Endothelial cell (in vitro differentiated cells): ENCODE measurements around the gene ABCC8. TPM values are rescaled to one million over a fixed set of nuclear protein-coding genes. Genes with fewer than 3 reads are reported as not detected.

Source experiments
- DNase-seq: peaks from one replicate; pipeline ENCODE4 v3.0.0; 2021; ENCODE audit warnings: low spot score
- H3K27ac Mint-ChIP-seq: one replicate; pipeline ENCODE4 v1.8.0; 2021; ENCODE audit warnings: mixed read lengths, inconsistent platforms; ENCODE audit not compliant: unreplicated experiment
- H3K27me3 Mint-ChIP-seq: one replicate; pipeline ENCODE4 v1.8.0; 2021; ENCODE audit warnings: mild to moderate bottlenecking, moderate library complexity, mixed read lengths, inconsistent platforms; ENCODE audit not compliant: unreplicated experiment
- H3K36me3 Mint-ChIP-seq: one replicate; pipeline ENCODE4 v1.8.0; 2021; ENCODE audit warnings: mild to moderate bottlenecking, low read depth, mixed read lengths, inconsistent platforms; ENCODE audit not compliant: unreplicated experiment
- H3K4me1 Mint-ChIP-seq: one replicate; pipeline ENCODE4 v1.8.0; 2021; ENCODE audit warnings: mild to moderate bottlenecking, mixed read lengths, inconsistent platforms; ENCODE audit not compliant: unreplicated experiment
- H3K4me3 Mint-ChIP-seq: one replicate; pipeline ENCODE4 v1.8.0; 2021; ENCODE audit warnings: mild to moderate bottlenecking, mixed read lengths, inconsistent platforms; ENCODE audit not compliant: unreplicated experiment
- H3K9me3 Mint-ChIP-seq: one replicate; pipeline ENCODE4 v1.8.0; 2021; ENCODE audit warnings: mixed read lengths, inconsistent platforms; ENCODE audit not compliant: unreplicated experiment
- CTCF ChIP-seq: fragments of 200-600 bp; sonication (generic); IDR thresholded peaks from one replicate; pipeline ENCODE4 v1.5.0; 2021; ENCODE audit warnings: antibody characterized with exemption; ENCODE audit not compliant: unreplicated experiment
- total RNA-seq: library from RNA; stranded (reverse); fragmentation: NEBNext Ultra II Directional; extraction: Animal tissue kit (Norgen Biotek cat#: 25700); gene quantifications from one replicate; pipeline ENCODE4 v1.2.1, GENCODE V29; 2021; ENCODE audit not compliant: unreplicated experiment

The ABCC8 gene
- total RNA-seq, 1 donor from 2014 or later, result not detected

- H3K27me3 Mint-ChIP-seq, result peaks cover 3% of the 10 kb centered on the region
- H3K36me3 Mint-ChIP-seq, result no peaks in the 10 kb centered on the region
- peaks cover under 1% of the 10 kb centered on the region for H3K4me1 Mint-ChIP-seq
- H3K4me3 Mint-ChIP-seq, result no peak overlapping the region
- TF ChIP-seq CTCF, result no peak
- H3K9me3 Mint-ChIP-seq, result no peaks in the 10 kb centered on the region
- DNase-seq, result no peak
- no peak overlapping the region for H3K27ac Mint-ChIP-seq
Measured at GRCh38 chr11:17517186-17517585, 40.5 kb upstream of the ABCC8 start.

GRCh38 chr11:17516551-17517150, 40.0 kb upstream of the ABCC8 start:
- Mint-ChIP-seq H3K9me3 (no peaks in the 10 kb centered on the region), H3K4me1 (peaks cover 4% of the 10 kb centered on the region), H3K27me3 (peaks cover 5% of the 10 kb centered on the region), H3K4me3 (no peak overlapping the region), H3K36me3 (no peaks in the 10 kb centered on the region), H3K27ac (no peak overlapping the region)
- no peak for DNase-seq
- no peak for TF ChIP-seq CTCF

- Mint-ChIP-seq H3K27ac (no peak overlapping the region), H3K27me3 (peaks cover 5% of the 10 kb centered on the region), H3K9me3 (no peaks in the 10 kb centered on the region), H3K36me3 (no peaks in the 10 kb centered on the region), H3K4me1 (peaks cover 4% of the 10 kb centered on the region), H3K4me3 (no peak overlapping the region)
- no peak for DNase-seq
- TF ChIP-seq CTCF, result no peak
Measured at GRCh38 chr11:17515443-17516176, 39.0 kb upstream of the ABCC8 start.

GRCh38 chr11:17514476-17514875, 37.8 kb upstream of the ABCC8 start:
- Mint-ChIP-seq H3K4me3 (no peak overlapping the region), H3K9me3 (no peaks in the 10 kb centered on the region), H3K36me3 (no peaks in the 10 kb centered on the region), H3K27me3 (peaks cover 5% of the 10 kb centered on the region), H3K27ac (no peak overlapping the region), H3K4me1 (peaks cover 4% of the 10 kb centered on the region)
- no peak for TF ChIP-seq CTCF
- DNase-seq, result no peak

GRCh38 chr11:17513853-17514252, 37.2 kb upstream of the ABCC8 start:
- no peak for TF ChIP-seq CTCF
- Mint-ChIP-seq H3K9me3 (no peaks in the 10 kb centered on the region), H3K4me1 (peaks cover 7% of the 10 kb centered on the region), H3K36me3 (no peaks in the 10 kb centered on the region), H3K27ac (no peak overlapping the region), H3K4me3 (no peak overlapping the region), H3K27me3 (peaks cover 5% of the 10 kb centered on the region)
- DNase-seq, result no peak
